8988T (cell line): ENCODE results near the gene OR51A2.
"Not testable (repeated sequence)": the region's sequence is repeated elsewhere in the genome, so short reads cannot be mapped to it uniquely, and the experiment has no call there.

Experiments
- DNase-seq: peaks from one replicate; pipeline ENCODE4 v3.0.0; 2011

OR51A2 gene

GRCh38 chr11:4955613-4956012 lies at the start of gene OR51A2:
Gene OR51A2, minus strand, starts transcription at chr11:4955713. Its CDS starts 0 bp downstream, at chr11:4955713.
- DNase-seq: not testable (repeated sequence)

GRCh38 chr11:5004424-5005274 lies 49.1 kb upstream of the OR51A2 start:
- no peak for DNase-seq

- no peak for DNase-seq
Measured at GRCh38 chr11:4994551-4994950, 39.0 kb upstream of the OR51A2 start, which contains the start of gene OR51L1. Gene OR51L1, plus strand, starts transcription at chr11:4994851. Its CDS starts 4,132 bp downstream, at chr11:4998983.

GRCh38 chr11:4991060-4991459 lies 35.5 kb upstream of the OR51A2 start:
- DNase-seq: no peak

- DNase-seq: no peak
Measured at GRCh38 chr11:4983841-4984240, 28.3 kb upstream of the OR51A2 start.

- DNase-seq: no peak
Measured at GRCh38 chr11:4982678-4983077, 27.2 kb upstream of the OR51A2 start.

- no peak for DNase-seq
Measured at GRCh38 chr11:4979036-4979435, 23.5 kb upstream of the OR51A2 start.

GRCh38 chr11:4975436-4975835 lies 19.9 kb upstream of the OR51A2 start:
- DNase-seq: no peak

GRCh38 chr11:4962816-4963215 lies 7.3 kb upstream of the OR51A2 start:
- no peak for DNase-seq

GRCh38 chr11:4960877-4961276 lies 5.4 kb upstream of the OR51A2 start:
- DNase-seq: no peak

GRCh38 chr11:4957396-4957795 lies 1.9 kb upstream of the OR51A2 start:
- no peak for DNase-seq

GRCh38 chr11:4947505-4947904 lies 8.0 kb downstream of the OR51A2 start, which contains the start of gene OR51A4:
Gene OR51A4, minus strand, starts transcription at chr11:4947605. Its CDS starts 505 bp downstream, at chr11:4947100.
- no peak for DNase-seq

GRCh38 chr11:4936745-4937144 lies 18.8 kb downstream of the OR51A2 start:
- no peak for DNase-seq

- DNase-seq: no peak
Measured at GRCh38 chr11:4932751-4933150, 22.8 kb downstream of the OR51A2 start.

GRCh38 chr11:4926608-4927007 lies 28.9 kb downstream of the OR51A2 start:
- DNase-seq: no peak

- DNase-seq: no peak
Measured at GRCh38 chr11:4924239-4924638, 31.3 kb downstream of the OR51A2 start, which contains the start of gene OR51G1. Gene OR51G1, minus strand, starts transcription at chr11:4924339. Its CDS starts 0 bp downstream, at chr11:4924339.

GRCh38 chr11:4922304-4922703 lies 33.2 kb downstream of the OR51A2 start:
- no peak for DNase-seq

- no peak for DNase-seq
Measured at GRCh38 chr11:4921796-4922195, 33.7 kb downstream of the OR51A2 start.

GRCh38 chr11:4919250-4919649 lies 36.3 kb downstream of the OR51A2 start, which contains the start of gene OR51G2:
Gene OR51G2, minus strand, starts transcription at chr11:4919350. Its CDS starts 3,687 bp downstream, at chr11:4915663.
- DNase-seq: no peak

GRCh38 chr11:4916581-4916980 lies 38.9 kb downstream of the OR51A2 start:
- no peak for DNase-seq
